Hippocampal formation (tissue), 2 donors: ENCODE data around the gene STAG3.

Experiments used
- DNase-seq, 2 donors: peaks; one replicate each; lab custom pipeline; 2025; lab: John Stamatoyannopoulos, UW

STAG3 gene

GRCh38 chr7:100154651-100155491, 22.8 kb upstream of the STAG3 start:
- no peak for DNase-seq

GRCh38 chr7:100155553-100156317, 22.0 kb upstream of the STAG3 start:
- DNase-seq = no peak

GRCh38 chr7:100156331-100157068, 21.2 kb upstream of the STAG3 start:
- no peak for DNase-seq

GRCh38 chr7:100157069-100157333, 20.7 kb upstream of the STAG3 start:
- DNase-seq = no peak

- DNase-seq = no peak
Observed at GRCh38 chr7:100157334-100158228, 20.1 kb upstream of the STAG3 start.

GRCh38 chr7:100158229-100159098, 19.3 kb upstream of the STAG3 start, which contains the start of gene TRAPPC14:
Gene TRAPPC14 (minus strand): TSS chr7:100158723. CDS start chr7:100158499, 224 bp downstream.
- peak; percentile 52 to 85 for DNase-seq

GRCh38 chr7:100159099-100159623, 18.6 kb upstream of the STAG3 start:
- DNase-seq = no peak

- no peak for DNase-seq
Observed at GRCh38 chr7:100160067-100160466, 17.7 kb upstream of the STAG3 start.

- DNase-seq = no peak
Observed at GRCh38 chr7:100163006-100163531, 14.6 kb upstream of the STAG3 start.

- DNase-seq = no peak
Observed at GRCh38 chr7:100163871-100164270, 13.8 kb upstream of the STAG3 start.

GRCh38 chr7:100166317-100166940, 11.3 kb upstream of the STAG3 start:
- DNase-seq = no peak

GRCh38 chr7:100166970-100167911, 10.5 kb upstream of the STAG3 start:
- no peak for DNase-seq

- no peak for DNase-seq
Observed at GRCh38 chr7:100167912-100168323, 9.8 kb upstream of the STAG3 start.

- DNase-seq = no peak
Observed at GRCh38 chr7:100169147-100169850, 8.4 kb upstream of the STAG3 start.

- no peak for DNase-seq
Observed at GRCh38 chr7:100170101-100170897, 7.4 kb upstream of the STAG3 start.

GRCh38 chr7:100171087-100171681, 6.5 kb upstream of the STAG3 start:
- DNase-seq = no peak

GRCh38 chr7:100171840-100172239, 5.9 kb upstream of the STAG3 start:
- DNase-seq = no peak
